OCI-LY7 (cell line): ENCODE results near the gene GTSF1L.

Experiments
- CTCF ChIP-seq: fragments of 200-600 bp; sonication (generic); conservative IDR thresholded peaks from 2 replicates; pipeline ENCODE4 v1.5.1; 2014; ENCODE audit warnings: mild to moderate bottlenecking, antibody characterized with exemption, low read length, moderate library complexity, mixed read lengths
- EZH2phosphoT487 ChIP-seq: fragments of 200-600 bp; sonication (generic); IDR thresholded peaks from 2 replicates; pipeline ENCODE4 v1.6.1; 2018; ENCODE audit warnings: low read depth, borderline replicate concordance, mild to moderate bottlenecking, mixed run types, antibody characterized with exemption, low read length, moderate library complexity, mixed read lengths

- TF ChIP-seq CTCF (no peak), EZH2phosphoT487 (no peak)
Measured at GRCh38 chr20:43723186-43723585, 3.6 kb downstream of the GTSF1L start.
